PC-9 (cell line): ENCODE measurements around the gene RAB11FIP4. TPM values are rescaled to one million over a fixed set of nuclear protein-coding genes. Genes with fewer than 3 reads are reported as not detected.

Source experiments
- BruUV-seq: library from RNA; stranded (reverse); fragments of 400-500 nt; replicated peaks from 2 replicates; lab custom pipeline; 2021; lab: Mats Ljungman, UMichigan
- CTCF ChIA-PET: fragments of 300-600 bp; sonication (Branson Sonifier 250); formaldehyde crosslinking; loops from one replicate; lab custom pipeline; 2022; ENCODE audit warnings: antibody characterized with exemption; lab: Charles Lee
- POLR2A ChIA-PET: fragments of 300-600 bp; sonication (Branson Sonifier 250); formaldehyde crosslinking; loops from one replicate; lab custom pipeline; 2022; ENCODE audit warnings: antibody characterized with exemption; ENCODE audit not compliant: unreplicated experiment; lab: Charles Lee
- DNase-seq, 2 experiments: peaks; one replicate each; pipeline versions ENCODE4 v3.0.0 to v3.0.0-alpha.2; 2015 to 2022; ENCODE audit warnings: mixed read lengths in 1 of 2
- H2AFZ ChIP-seq: fragments of 200-600 bp; sonication (generic); 2 replicates; pipeline ENCODE4 v1.8.1; 2017; ENCODE audit warnings: antibody characterized with exemption
- H3F3A ChIP-seq: fragments of 200-600 bp; sonication (generic); 2 replicates; pipeline ENCODE4 v1.8.1; 2017; ENCODE audit warnings: antibody characterized with exemption, mild to moderate bottlenecking, low read depth; ENCODE audit not compliant: insufficient read depth
- H3K27ac ChIP-seq: fragments of 200-600 bp; sonication (generic); 2 replicates; pipeline ENCODE4 v1.6.1; 2016; ENCODE audit warnings: mixed run types
- H3K27me3 ChIP-seq: fragments of 200-600 bp; sonication (generic); 2 replicates; pipeline ENCODE4 v1.6.1; 2016; ENCODE audit warnings: low read depth, mixed run types; ENCODE audit not compliant: insufficient read depth
- H3K36me3 ChIP-seq: fragments of 200-600 bp; sonication (generic); 2 replicates; pipeline ENCODE4 v1.6.1; 2016; ENCODE audit warnings: low read depth, mixed run types
- H3K4me1 ChIP-seq: fragments of 200-600 bp; sonication (generic); replicated peaks from 2 replicates; pipeline ENCODE4 v1.6.1; 2016; ENCODE audit warnings: mixed run types; ENCODE audit not compliant: insufficient read depth
- H3K4me2 ChIP-seq: fragments of 200-600 bp; sonication (generic); 2 replicates; pipeline ENCODE4 v1.6.1; 2017; ENCODE audit warnings: mixed run types
- H3K4me3 ChIP-seq: fragments of 200-600 bp; sonication (generic); 2 replicates; pipeline ENCODE4 v1.6.1; 2016; ENCODE audit warnings: mixed run types
- H3K79me2 ChIP-seq: fragments of 200-600 bp; sonication (generic); 2 replicates; pipeline ENCODE4 v1.6.1; 2017; ENCODE audit warnings: low read depth, mixed run types
- H3K9me2 ChIP-seq: fragments of 200-600 bp; sonication (generic); 2 replicates; pipeline ENCODE4 v1.8.1; 2017; ENCODE audit warnings: mild to moderate bottlenecking; ENCODE audit not compliant: insufficient read depth
- H3K9me3 ChIP-seq: fragments of 200-600 bp; sonication (generic); 2 replicates; pipeline ENCODE4 v1.8.1; 2016; ENCODE audit warnings: low read depth; ENCODE audit not compliant: insufficient read depth
- H4K20me1 ChIP-seq: fragments of 200-600 bp; sonication (generic); 2 replicates; pipeline ENCODE4 v1.8.1; 2017; ENCODE audit not compliant: insufficient read depth
- CTCF ChIP-seq: fragments of 200-600 bp; sonication (generic); conservative IDR thresholded peaks from 2 replicates; pipeline ENCODE4 v1.6.1; 2017; ENCODE audit warnings: mixed run types, antibody characterized with exemption, mild to moderate bottlenecking, moderate library complexity
- EZH2 ChIP-seq: fragments of 200-600 bp; sonication (generic); IDR thresholded peaks from 2 replicates; pipeline ENCODE4 v1.8.0; 2017; ENCODE audit warnings: antibody characterized with exemption, low read depth
- intact Hi-C: fragments of 100-400 bp; cut with micrococcal nuclease; formaldehyde crosslinking; loops from one replicate; pipeline ENCODE4 v1.10.0; 2022; ENCODE audit not compliant: unreplicated experiment
- total RNA-seq: library from RNA; stranded (reverse); gene quantifications from 2 replicates; pipeline ENCODE4 v1.2.3, GENCODE V29; 2021

RAB11FIP4 gene
- total RNA-seq, 1 experiment from 2014 or later: 22.9 TPM

GRCh38 chr17:31554930-31555329 is 163.5 kb downstream of the RAB11FIP4 start:
- H2AFZ ChIP-seq: no peak overlapping the region
- no peaks in the 10 kb centered on the region for H4K20me1 ChIP-seq
- peaks cover 8% of the 10 kb centered on the region for H3K79me2 ChIP-seq
- no TSS peak for BruUV-seq
- no peaks in the 10 kb centered on the region for H3K9me3 ChIP-seq
- no peak for DNase-seq
- H3K27ac ChIP-seq: no peak overlapping the region
- TF ChIP-seq CTCF (no peak), EZH2 (no peak)
- H3K27me3 ChIP-seq: no peaks in the 10 kb centered on the region
- intact Hi-C loops: loop anchor here (10.0 kb wide), 1 partner anchor 100 kb away; no protein-coding TSS in a partner anchor
- no peaks in the 10 kb centered on the region for H3K9me2 ChIP-seq
- no peaks in the 10 kb centered on the region for H3K36me3 ChIP-seq
- H3K4me1 ChIP-seq: peaks cover 11% of the 10 kb centered on the region; the same call in 1 of the 2 replicates
- H3K4me2 ChIP-seq: no peak overlapping the region
- ChIA-PET POLR2A (no interaction called here), CTCF (interaction anchor here (0.5 kb wide), 1 partner anchor 290 kb away, joined by 11 read pairs; no protein-coding TSS in a partner anchor)
- H3F3A ChIP-seq: peaks cover 18% of the 10 kb centered on the region
- H3K4me3 ChIP-seq: no peak overlapping the region

DNA sequence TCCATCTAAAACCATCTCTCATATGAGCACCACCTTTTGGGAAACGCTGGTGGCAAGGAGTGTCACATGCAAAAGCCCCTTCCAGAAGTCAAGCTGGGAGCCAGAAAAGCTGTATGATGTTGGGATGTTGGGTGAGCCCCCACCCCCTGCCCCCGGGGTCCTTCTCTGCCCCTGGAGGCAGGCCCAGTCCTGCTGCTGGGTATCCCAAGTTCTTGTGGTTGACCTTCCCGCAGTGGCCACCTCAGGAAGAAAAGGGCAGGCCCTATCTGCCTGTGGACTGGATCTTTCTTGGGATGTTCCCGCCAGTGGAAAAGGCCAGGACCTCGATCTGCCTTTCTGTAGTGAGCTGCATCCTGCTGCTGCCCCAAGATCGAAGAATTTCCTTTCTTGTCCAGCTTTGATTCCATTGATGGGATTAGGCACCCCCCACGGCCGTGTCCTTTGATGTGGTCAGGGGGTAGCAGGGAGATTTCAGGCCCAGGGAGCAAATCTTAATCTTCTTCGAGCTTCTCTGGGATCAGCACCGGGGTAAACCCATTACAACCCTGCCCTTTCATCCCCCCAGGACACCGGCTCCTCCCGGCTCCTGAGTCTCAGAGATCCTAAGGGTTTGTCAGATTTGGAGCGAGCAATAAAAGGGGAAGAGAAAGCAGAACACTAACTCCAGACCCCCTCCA is 165.6 kb downstream of the RAB11FIP4 start:
- Histone ChIP-seq H3K4me2 (no peak overlapping the region), H3K36me3 (no peaks in the 10 kb centered on the region), H3K27ac (no peak overlapping the region), H3K4me1 (peaks cover 19% of the 10 kb centered on the region), H3K27me3 (no peaks in the 10 kb centered on the region), H4K20me1 (0 out of 2 replicates have a peak, but pooled peaks cover 5% of the 10 kb centered on the region), H3K79me2 (peaks cover 30% of the 10 kb centered on the region), H3K4me3 (no peak overlapping the region), H3K9me2 (no peaks in the 10 kb centered on the region), H3F3A (peaks cover 25% of the 10 kb centered on the region; the same call in 1 of the 2 replicates), H2AFZ (no peak overlapping the region), H3K9me3 (no peaks in the 10 kb centered on the region)
- no TSS peak for BruUV-seq
- intact Hi-C loops: loop anchor here (10.0 kb wide), 1 partner anchor 98 kb away; no protein-coding TSS in a partner anchor
- DNase-seq: no peak
- ChIA-PET POLR2A (no interaction called here), CTCF (interaction anchor here (0.6 to 2.4 kb wide), 2 partner anchors 16 to 286 kb away, joined by 3 to 6 read pairs; no protein-coding TSS in a partner anchor)
- TF ChIP-seq EZH2 (no peak), CTCF (no peak)

DNA sequence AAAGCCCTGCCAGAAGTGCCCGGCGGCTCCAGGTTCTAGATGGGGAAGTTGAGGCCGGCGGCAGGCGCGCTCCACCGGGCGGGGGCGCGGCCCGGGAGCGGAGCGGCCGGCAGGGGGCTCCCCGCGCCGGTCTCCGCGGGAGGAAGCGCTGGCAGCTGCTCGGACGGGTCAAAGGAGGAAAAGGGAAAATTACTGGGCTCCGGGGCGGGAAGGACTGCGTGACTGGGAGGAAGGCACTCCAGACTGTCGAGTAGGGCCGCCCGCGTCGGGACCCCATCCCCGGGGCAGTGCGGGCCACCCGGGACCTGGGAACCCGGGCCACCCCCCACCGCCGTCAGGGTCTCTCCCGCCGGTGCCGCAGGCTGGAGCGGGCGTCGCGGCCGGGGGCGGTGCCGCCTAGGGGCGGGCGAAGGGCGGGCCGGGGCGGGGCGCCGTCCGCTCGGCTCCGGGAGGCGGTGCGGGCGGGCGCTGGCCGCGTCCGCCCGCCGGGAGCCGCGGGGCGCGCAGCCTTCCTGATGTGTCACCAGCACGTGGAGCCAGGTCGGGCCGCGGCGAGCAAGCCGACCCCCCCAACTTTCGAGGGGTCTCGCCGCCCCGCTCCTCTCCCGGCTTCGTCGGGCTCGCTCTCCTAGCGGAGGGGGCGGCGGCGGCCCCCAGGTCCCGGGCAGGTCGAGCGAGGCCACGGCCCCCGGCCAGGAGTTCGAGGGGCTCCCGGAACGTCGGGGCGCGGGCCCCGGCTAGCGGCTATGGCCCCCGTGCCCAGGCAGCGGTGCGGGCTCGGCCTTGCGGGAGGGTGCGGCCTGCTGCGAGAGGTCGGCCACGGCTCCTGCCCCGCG is 167.5 kb downstream of the RAB11FIP4 start:
- TF ChIP-seq EZH2 (no peak), CTCF (peak; percentile 71)
- no peaks in the 10 kb centered on the region for H3K27me3 ChIP-seq
- POLR2A ChIA-PET: no interaction called here
- intact Hi-C loops: loop anchor here (1.0 to 10.0 kb wide), 3 partner anchors 34 to 283 kb away; no protein-coding TSS in a partner anchor
- H3K4me2 ChIP-seq: peak overlapping the region; percentile 96
- peak overlapping the region; percentile 74 for H3K27ac ChIP-seq
- H3F3A ChIP-seq: peaks cover 30% of the 10 kb centered on the region; the same call in 1 of the 2 replicates
- peak overlapping the region; percentile 74 for H2AFZ ChIP-seq
- CTCF ChIA-PET: interaction anchor here (0.7 kb wide), 1 partner anchor 306 kb away, joined by 4 read pairs; no protein-coding TSS in a partner anchor
- no TSS peak for BruUV-seq
- no peaks in the 10 kb centered on the region for H3K9me3 ChIP-seq
- peaks cover 35% of the 10 kb centered on the region for H3K4me1 ChIP-seq
- peak; percentile 67 to 80 for DNase-seq
- peaks cover 20% of the 10 kb centered on the region for H4K20me1 ChIP-seq
- H3K79me2 ChIP-seq: peaks cover 49% of the 10 kb centered on the region
- peak overlapping the region; percentile 70 for H3K4me3 ChIP-seq
- H3K36me3 ChIP-seq: peaks cover 5% of the 10 kb centered on the region; the same call in 1 of the 2 replicates
- H3K9me2 ChIP-seq: no peaks in the 10 kb centered on the region
